H9 (cell line): Measurements from ENCODE around the gene LRRTM2. TPM values are rescaled to one million over a fixed set of nuclear protein-coding genes. Genes with fewer than 3 reads are reported as not detected.

Experiments
- DNase-seq: peaks from one replicate; pipeline ENCODE4 v3.0.0-alpha.2; 2017
- H2AFZ ChIP-seq: one replicate; pipeline ENCODE4 v1.6.1; 2013; ENCODE audit warnings: mild to moderate bottlenecking, low read length, control low read depth, moderate library complexity
- H2AK5ac ChIP-seq: 2 replicates; pipeline ENCODE4 v1.6.1; 2013; ENCODE audit warnings: low read length, control low read depth, mixed read lengths; ENCODE audit not compliant: insufficient read length
- H2BK120ac ChIP-seq: one replicate; pipeline ENCODE4 v1.6.1; 2013; ENCODE audit warnings: low read depth, mild to moderate bottlenecking, low read length, control low read depth, inconsistent platforms; ENCODE audit not compliant: poor library complexity, severe bottlenecking
- H2BK12ac ChIP-seq: 2 replicates; pipeline ENCODE4 v1.6.1; 2013; ENCODE audit warnings: low read length, control low read depth, mixed read lengths, low read depth; ENCODE audit not compliant: insufficient read length
- H2BK15ac ChIP-seq: 2 replicates; pipeline ENCODE4 v1.6.1; 2013; ENCODE audit warnings: low read depth, low read length, control low read depth
- H2BK20ac ChIP-seq: one replicate; pipeline ENCODE4 v1.6.1; 2013; ENCODE audit warnings: low read depth, mild to moderate bottlenecking, low read length, control low read depth, inconsistent platforms; ENCODE audit not compliant: poor library complexity, severe bottlenecking
- H2BK5ac ChIP-seq: 2 replicates; pipeline ENCODE4 v1.6.1; 2013; ENCODE audit warnings: low read length, control low read depth, mixed read lengths; ENCODE audit not compliant: insufficient read length
- H3K14ac ChIP-seq: 2 replicates; pipeline ENCODE4 v1.6.1; 2013; ENCODE audit warnings: low read length, control low read depth; ENCODE audit not compliant: insufficient read depth
- H3K18ac ChIP-seq: 2 replicates; pipeline ENCODE4 v1.6.1; 2013; ENCODE audit warnings: low read depth, mild to moderate bottlenecking, mixed read lengths, low read length, control low read depth; ENCODE audit not compliant: insufficient read length
- H3K23ac ChIP-seq: 2 replicates; pipeline ENCODE4 v1.6.1; 2013; ENCODE audit warnings: low read length, control low read depth, mixed read lengths, low read depth; ENCODE audit not compliant: insufficient read length
- H3K23me2 ChIP-seq: 2 replicates; pipeline ENCODE4 v1.6.1; 2013; ENCODE audit warnings: low read depth, mild to moderate bottlenecking, mixed read lengths, low read length, control low read depth; ENCODE audit not compliant: insufficient read length, poor library complexity, severe bottlenecking
- H3K27ac ChIP-seq: 2 replicates; pipeline ENCODE4 v1.5.1; 2013; ENCODE audit warnings: low read length, control low read depth, mixed read lengths, low read depth; ENCODE audit not compliant: insufficient read length
- H3K27me3 ChIP-seq: 2 replicates; pipeline ENCODE4 v1.6.1; 2013; ENCODE audit warnings: low read length, control low read depth, inconsistent platforms; ENCODE audit not compliant: insufficient read depth
- H3K4ac ChIP-seq: 2 replicates; pipeline ENCODE4 v1.6.1; 2013; ENCODE audit warnings: low read depth, mild to moderate bottlenecking, control low read depth, inconsistent platforms, low read length, moderate library complexity
- H3K4me1 ChIP-seq: 2 replicates; pipeline ENCODE4 v1.6.1; 2013; ENCODE audit warnings: low read length, control low read depth, inconsistent platforms; ENCODE audit not compliant: insufficient read depth
- H3K4me2 ChIP-seq: 2 replicates; pipeline ENCODE4 v1.6.1; 2013; ENCODE audit warnings: low read length, control low read depth, mixed read lengths; ENCODE audit not compliant: insufficient read length, insufficient read depth
- H3K56ac ChIP-seq: 2 replicates; pipeline ENCODE4 v1.6.1; 2013; ENCODE audit warnings: low read depth, mild to moderate bottlenecking, mixed read lengths, low read length, control low read depth; ENCODE audit not compliant: insufficient read length
- H3K79me1 ChIP-seq: 2 replicates; pipeline ENCODE4 v1.6.1; 2013; ENCODE audit warnings: low read depth, mild to moderate bottlenecking, moderate library complexity, low read length, control low read depth, inconsistent platforms; ENCODE audit not compliant: insufficient read depth, poor library complexity, severe bottlenecking
- H3K79me2 ChIP-seq: 2 replicates; pipeline ENCODE4 v1.6.1; 2013; ENCODE audit warnings: low read length, control low read depth, inconsistent platforms; ENCODE audit not compliant: insufficient read depth
- H3K9ac ChIP-seq: 2 replicates; pipeline ENCODE4 v1.6.1; 2013; ENCODE audit warnings: low read length, control low read depth, mixed read lengths; ENCODE audit not compliant: insufficient read length; ENCODE audit errors: extremely low read depth
- H3K9me3 ChIP-seq: one replicate; pipeline ENCODE4 v1.6.1; 2013; ENCODE audit warnings: low read depth, low read length, inconsistent platforms; ENCODE audit not compliant: control insufficient read depth
- H3T11ph ChIP-seq: one replicate; pipeline ENCODE4 v1.6.1; 2013; ENCODE audit warnings: mild to moderate bottlenecking, low read length, control low read depth, inconsistent platforms
- H4K20me1 ChIP-seq: one replicate; pipeline ENCODE4 v1.6.1; 2013; ENCODE audit not compliant: control insufficient read depth, insufficient read length, insufficient read depth
- H4K5ac ChIP-seq: 2 replicates; pipeline ENCODE4 v1.6.1; 2013; ENCODE audit warnings: low read depth, mild to moderate bottlenecking, mixed read lengths, low read length, control low read depth; ENCODE audit not compliant: insufficient read length
- H4K8ac ChIP-seq: replicated peaks from 2 replicates; pipeline ENCODE4 v1.6.1; 2013; ENCODE audit warnings: low read length, control low read depth, mixed read lengths, low read depth; ENCODE audit not compliant: insufficient read length
- H4K91ac ChIP-seq: 2 replicates; pipeline ENCODE4 v1.6.1; 2013; ENCODE audit warnings: low read depth, mild to moderate bottlenecking, moderate library complexity, mixed read lengths, low read length, control low read depth; ENCODE audit not compliant: insufficient read length
- H3K27ac Mint-ChIP-seq, 3 experiments: 2 replicates in 2 of 3; 3 replicates in 1 of 3; pipeline ENCODE4 v1.8.0; 2020 to 2021; ENCODE audit warnings: mixed read lengths in 3 of 3, mild to moderate bottlenecking in 1 of 3, moderate library complexity in 1 of 3
- H3K27me3 Mint-ChIP-seq: 2 replicates; pipeline ENCODE4 v1.8.0; 2021; ENCODE audit warnings: low read depth, mild to moderate bottlenecking, moderate library complexity, mixed read lengths
- H3K36me3 Mint-ChIP-seq, 3 experiments: 2 replicates in 2 of 3; 3 replicates in 1 of 3; pipeline ENCODE4 v1.8.0; 2020 to 2021; ENCODE audit warnings: low read depth in 3 of 3, mixed read lengths in 3 of 3; ENCODE audit not compliant: insufficient read depth in 1 of 3
- H3K4me1 Mint-ChIP-seq, 2 experiments: 2 replicates each; pipeline ENCODE4 v1.8.0; 2020; ENCODE audit warnings: mixed read lengths in 2 of 2
- H3K4me3 Mint-ChIP-seq, 2 experiments: 2 replicates in 1 of 2; 3 replicates in 1 of 2; pipeline ENCODE4 v1.8.0; 2020 to 2021; ENCODE audit warnings: mild to moderate bottlenecking in 2 of 2, mixed read lengths in 2 of 2, moderate library complexity in 1 of 2
- H3K9me3 Mint-ChIP-seq, 2 experiments: 2 replicates in 1 of 2; 3 replicates in 1 of 2; pipeline ENCODE4 v1.8.0; 2020; ENCODE audit warnings: mild to moderate bottlenecking in 2 of 2, mixed read lengths in 2 of 2, moderate library complexity in 1 of 2
- WGBS: extraction: QIAGEN DNeasy Blood & Tissue Kit; methylation state at CpG from one replicate; pipeline ENCODE4 v1.1.7; 2013; ENCODE audit warnings: missing lambda C conversion rate, low lambda C conversion rate, mixed read lengths; ENCODE audit not compliant: insufficient read length; ENCODE audit errors: extremely low coverage; 5-methylcytosine and 5-hydroxymethylcytosine counted together
- total RNA-seq: library from RNA; stranded (reverse); gene quantifications from 2 replicates; pipeline ENCODE4 v1.2.1, GENCODE V29; 2021
- TF ChIP-seq, protein P1 (sequence below): fragments of 200-600 bp; sonication (generic); conservative IDR thresholded peaks from 3 replicates; pipeline ENCODE4 v1.8.0; 2021; ENCODE audit warnings: antibody characterized with exemption, mild to moderate bottlenecking

LRRTM2 gene
- total RNA-seq, 1 experiment from 2014 or later: not detected

DNA sequence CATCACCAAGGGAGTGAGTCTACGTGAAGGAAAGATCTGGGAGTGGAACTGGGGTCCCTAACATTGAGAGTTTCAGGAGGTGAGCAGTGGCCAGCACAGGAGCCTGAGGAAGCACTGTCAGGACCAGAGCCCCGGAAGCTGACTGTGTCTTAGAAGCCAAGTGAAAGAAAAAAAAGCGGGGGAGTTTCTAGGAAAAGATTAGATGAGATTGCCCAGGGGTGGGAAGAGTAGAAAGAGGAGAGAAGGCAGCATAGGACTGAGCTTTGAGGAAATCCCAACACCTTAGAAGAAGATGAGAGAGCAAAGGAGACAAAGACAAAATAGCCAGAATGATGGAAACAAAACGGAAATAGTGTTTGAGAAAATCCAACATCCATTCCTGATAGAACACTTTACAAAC is 37.0 kb upstream of the LRRTM2 start:
- H3K9me3 Mint-ChIP-seq: no peaks in the 10 kb centered on the region
- H4K5ac ChIP-seq: no peak overlapping the region
- peaks cover 6 to 58% (median 52%) of the 10 kb centered on the region in 3 experiments; a peak in 6 of 7 replicates for H3K36me3 Mint-ChIP-seq
- no peak overlapping the region for H3K56ac ChIP-seq
- no peak overlapping the region for H4K91ac ChIP-seq
- peak overlapping the region in 2 of 3 experiments; percentile 0 to 70; a peak in 4 of 7 replicates for H3K27ac Mint-ChIP-seq
- H2BK15ac ChIP-seq: no peak overlapping the region
- no peak overlapping the region for H2AK5ac ChIP-seq
- H3K18ac ChIP-seq: no peak overlapping the region
- no peak overlapping the region for H2BK20ac ChIP-seq
- no CpG with 5 or more reads among the region's 4 CpGs for WGBS
- H2BK120ac ChIP-seq: no peak overlapping the region
- H3K4me2 ChIP-seq: no peak overlapping the region
- no peaks in the 10 kb centered on the region for H4K20me1 ChIP-seq
- H3K9ac ChIP-seq: no peak overlapping the region
- no peaks in the 10 kb centered on the region for H3K4me1 ChIP-seq
- no peaks in the 10 kb centered on the region for H3K27me3 ChIP-seq
- H2BK12ac ChIP-seq: no peak overlapping the region
- H3T11ph ChIP-seq: no peak overlapping the region
- no peaks in the 10 kb centered on the region for H3K79me2 ChIP-seq
- DNase-seq: no peak
- no peaks in the 10 kb centered on the region for H3K9me3 ChIP-seq
- peaks cover 0 to 7% of the 10 kb centered on the region in 2 experiments; a peak in 1 of 4 replicates for H3K4me1 Mint-ChIP-seq
- no peaks in the 10 kb centered on the region for H3K23me2 ChIP-seq
- H3K14ac ChIP-seq: no peak overlapping the region
- no peak overlapping the region for H3K4ac ChIP-seq
- H3K27ac ChIP-seq: no peak overlapping the region
- peaks cover 8% of the 10 kb centered on the region for H3K79me1 ChIP-seq
- H2AFZ ChIP-seq: no peak overlapping the region
- TF ChIP-seq, protein P1, sequence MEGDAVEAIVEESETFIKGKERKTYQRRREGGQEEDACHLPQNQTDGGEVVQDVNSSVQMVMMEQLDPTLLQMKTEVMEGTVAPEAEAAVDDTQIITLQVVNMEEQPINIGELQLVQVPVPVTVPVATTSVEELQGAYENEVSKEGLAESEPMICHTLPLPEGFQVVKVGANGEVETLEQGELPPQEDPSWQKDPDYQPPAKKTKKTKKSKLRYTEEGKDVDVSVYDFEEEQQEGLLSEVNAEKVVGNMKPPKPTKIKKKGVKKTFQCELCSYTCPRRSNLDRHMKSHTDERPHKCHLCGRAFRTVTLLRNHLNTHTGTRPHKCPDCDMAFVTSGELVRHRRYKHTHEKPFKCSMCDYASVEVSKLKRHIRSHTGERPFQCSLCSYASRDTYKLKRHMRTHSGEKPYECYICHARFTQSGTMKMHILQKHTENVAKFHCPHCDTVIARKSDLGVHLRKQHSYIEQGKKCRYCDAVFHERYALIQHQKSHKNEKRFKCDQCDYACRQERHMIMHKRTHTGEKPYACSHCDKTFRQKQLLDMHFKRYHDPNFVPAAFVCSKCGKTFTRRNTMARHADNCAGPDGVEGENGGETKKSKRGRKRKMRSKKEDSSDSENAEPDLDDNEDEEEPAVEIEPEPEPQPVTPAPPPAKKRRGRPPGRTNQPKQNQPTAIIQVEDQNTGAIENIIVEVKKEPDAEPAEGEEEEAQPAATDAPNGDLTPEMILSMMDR: no peak
- no peaks in the 10 kb centered on the region for H3K27me3 Mint-ChIP-seq
- no peak overlapping the region for H3K23ac ChIP-seq
- H4K8ac ChIP-seq: no peak overlapping the region
- no peak overlapping the region for H3K4me3 Mint-ChIP-seq
- H2BK5ac ChIP-seq: no peak overlapping the region
